HEK293 (cell line): Measurements from ENCODE around the gene BDKRB2.

Source experiments
- ZNF132 ChIP-seq: fragments of 450-650 bp; formaldehyde crosslinking; IDR thresholded peaks from 2 replicates; pipeline ENCODE4 v1.5.1; 2017; ENCODE audit warnings: missing biosample characterization, missing genetic modification characterization, borderline replicate concordance
- TF ChIP-seq, protein P1 (sequence below): fragments of 450-650 bp; formaldehyde crosslinking; IDR thresholded peaks from 2 replicates; pipeline ENCODE4 v1.5.1; 2016; ENCODE audit warnings: missing biosample characterization, missing genetic modification characterization

DNA sequence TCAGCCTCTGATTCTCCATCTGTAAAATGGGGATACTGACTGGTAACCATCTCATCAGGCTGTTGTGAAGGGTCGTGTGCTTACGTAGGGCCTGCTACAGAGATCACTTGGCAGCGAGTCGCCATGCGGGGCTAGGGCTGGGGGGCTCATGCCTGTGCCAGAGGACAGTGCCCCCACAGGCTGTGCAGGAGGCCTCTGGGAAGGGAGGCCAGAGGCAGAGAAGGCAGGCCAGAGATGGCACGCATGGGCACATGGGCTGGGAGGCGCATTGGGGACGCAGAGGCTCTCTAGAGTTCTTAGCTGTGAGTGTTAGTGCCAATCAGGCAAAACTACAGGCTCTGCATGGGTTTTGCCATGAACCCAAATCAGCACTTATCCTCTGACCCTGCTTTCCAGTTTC, 3.5 kb upstream of the BDKRB2 start:
- TF ChIP-seq ZNF132 (tag by site-specific recombination), result no peak
- TF ChIP-seq, protein P1, sequence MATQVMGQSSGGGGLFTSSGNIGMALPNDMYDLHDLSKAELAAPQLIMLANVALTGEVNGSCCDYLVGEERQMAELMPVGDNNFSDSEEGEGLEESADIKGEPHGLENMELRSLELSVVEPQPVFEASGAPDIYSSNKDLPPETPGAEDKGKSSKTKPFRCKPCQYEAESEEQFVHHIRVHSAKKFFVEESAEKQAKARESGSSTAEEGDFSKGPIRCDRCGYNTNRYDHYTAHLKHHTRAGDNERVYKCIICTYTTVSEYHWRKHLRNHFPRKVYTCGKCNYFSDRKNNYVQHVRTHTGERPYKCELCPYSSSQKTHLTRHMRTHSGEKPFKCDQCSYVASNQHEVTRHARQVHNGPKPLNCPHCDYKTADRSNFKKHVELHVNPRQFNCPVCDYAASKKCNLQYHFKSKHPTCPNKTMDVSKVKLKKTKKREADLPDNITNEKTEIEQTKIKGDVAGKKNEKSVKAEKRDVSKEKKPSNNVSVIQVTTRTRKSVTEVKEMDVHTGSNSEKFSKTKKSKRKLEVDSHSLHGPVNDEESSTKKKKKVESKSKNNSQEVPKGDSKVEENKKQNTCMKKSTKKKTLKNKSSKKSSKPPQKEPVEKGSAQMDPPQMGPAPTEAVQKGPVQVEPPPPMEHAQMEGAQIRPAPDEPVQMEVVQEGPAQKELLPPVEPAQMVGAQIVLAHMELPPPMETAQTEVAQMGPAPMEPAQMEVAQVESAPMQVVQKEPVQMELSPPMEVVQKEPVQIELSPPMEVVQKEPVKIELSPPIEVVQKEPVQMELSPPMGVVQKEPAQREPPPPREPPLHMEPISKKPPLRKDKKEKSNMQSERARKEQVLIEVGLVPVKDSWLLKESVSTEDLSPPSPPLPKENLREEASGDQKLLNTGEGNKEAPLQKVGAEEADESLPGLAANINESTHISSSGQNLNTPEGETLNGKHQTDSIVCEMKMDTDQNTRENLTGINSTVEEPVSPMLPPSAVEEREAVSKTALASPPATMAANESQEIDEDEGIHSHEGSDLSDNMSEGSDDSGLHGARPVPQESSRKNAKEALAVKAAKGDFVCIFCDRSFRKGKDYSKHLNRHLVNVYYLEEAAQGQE (tag by site-specific recombination), result no peak
